SK-N-SH treated with all-trans-retinoic acid at 6 μM for 48 hours (cell line): ENCODE results near the gene RND2.

Source experiments
- ARNTL ChIP-seq: fragments of 450-650 bp; formaldehyde crosslinking; IDR thresholded peaks from 2 replicates; pipeline ENCODE4 v1.5.0; 2020; ENCODE audit warnings: low read depth, mild to moderate bottlenecking, moderate library complexity, borderline replicate concordance
- CSDC2 ChIP-seq: fragments of 250-450 bp; sonication (Bioruptor Pico); IDR thresholded peaks from 2 replicates; pipeline ENCODE4 v1.5.0; 2020; ENCODE audit warnings: mild to moderate bottlenecking, moderate library complexity
- ISL1 ChIP-seq: fragments of 250-450 bp; sonication (Bioruptor Pico); IDR thresholded peaks from 2 replicates; pipeline ENCODE4 v2.1.2; 2022; ENCODE audit warnings: mild to moderate bottlenecking, moderate library complexity
- OSR1 ChIP-seq: fragments of 250-450 bp; sonication (Bioruptor Pico); IDR thresholded peaks from 2 replicates; pipeline ENCODE4 v1.8.0; 2022; ENCODE audit warnings: moderate library complexity, mild to moderate bottlenecking, inconsistent platforms
- PATZ1 ChIP-seq: fragments of 250-450 bp; sonication (Bioruptor Pico); IDR thresholded peaks from 2 replicates; pipeline ENCODE4 v1.8.0; 2020; ENCODE audit warnings: mild to moderate bottlenecking, moderate library complexity, borderline replicate concordance
- SNAI2 ChIP-seq: fragments of 250-450 bp; sonication (Bioruptor Pico); IDR thresholded peaks from 2 replicates; pipeline ENCODE4 v1.5.0; 2020; ENCODE audit warnings: mild to moderate bottlenecking, moderate library complexity
- ZC3H10 ChIP-seq: fragments of 250-450 bp; sonication (Bioruptor Pico); IDR thresholded peaks from 2 replicates; pipeline ENCODE4 v1.5.1; 2021; ENCODE audit warnings: mild to moderate bottlenecking, moderate library complexity
- ZFP3 ChIP-seq: fragments of 250-450 bp; sonication (Bioruptor Pico); IDR thresholded peaks from 2 replicates; pipeline ENCODE4 v1.5.0; 2020; ENCODE audit warnings: mild to moderate bottlenecking, moderate library complexity

- TF ChIP-seq OSR1 (CRISPR knock-in tag) = no peak
- TF ChIP-seq ARNTL (CRISPR knock-in tag) = no peak
- TF ChIP-seq ISL1 = no peak
- no peak for TF ChIP-seq ZFP3
- TF ChIP-seq ZC3H10 (CRISPR knock-in tag) = no peak
- no peak for TF ChIP-seq SNAI2 (CRISPR knock-in tag)
- TF ChIP-seq CSDC2 = no peak
- no peak for TF ChIP-seq PATZ1 (CRISPR knock-in tag)
Measured at GRCh38 chr17:43021741-43022512, 3.1 kb upstream of the RND2 start, which contains the start of gene VAT1.
